K562 (cell line): ENCODE results near the gene TRIM34. TPM values are rescaled to one million over a fixed set of nuclear protein-coding genes. Genes with fewer than 3 reads are reported as not detected.

Experiments used
- ATAC-seq: fragments of 200-7000 bp; cut with Tn5 transposase; 3 replicates; pipeline ENCODE4 v1.9.1; 2020; ENCODE audit warnings: moderate library complexity
- BruUV-seq: library from RNA; stranded (reverse); fragments of 400-500 nt; replicated peaks from 2 replicates; lab custom pipeline; 2021; lab: Mats Ljungman, UMichigan
- CTCF ChIA-PET: fragments of 300-600 bp; formaldehyde crosslinking; extraction: SDS; loops from one replicate; lab custom pipeline; 2021; ENCODE audit warnings: low intra/inter-chr PET ratio; lab: Yijun Ruan, JAX
- POLR2A ChIA-PET: fragments of 300-600, 350-650 bp; sonication (Branson Sonifier 250); formaldehyde crosslinking; extraction: SDS; loops from one replicate; lab custom pipeline; 2021; ENCODE audit warnings: antibody characterized with exemption, inconsistent platforms; lab: Yijun Ruan, JAX
- DNase-seq, 4 experiments: peaks; one replicate each; pipeline versions ENCODE4 v3.0.0 to v3.0.0-alpha.2; 2011 to 2018; ENCODE audit warnings: low spot score in 3 of 4, mixed read lengths in 3 of 4; ENCODE audit errors: extremely low read depth in 1 of 4
- FAIRE-seq: peaks from 2 replicates; lab custom pipeline; 2011; peaks lifted over from hg19 to GRCh38; lab: Jason Lieb, UNC
- H2AFZ ChIP-seq: 2 replicates; pipeline ENCODE4 v1.6.0; 2011; ENCODE audit warnings: low read depth, low read length, control low read depth, inconsistent platforms
- H3K27ac ChIP-seq: fragments of 200-600 bp; 3 replicates; pipeline ENCODE4 v1.8.0; 2011; ENCODE audit warnings: low read depth, mild to moderate bottlenecking, control low read depth, inconsistent platforms, low read length, moderate library complexity, mixed read lengths; ENCODE audit errors: extremely low read depth
- H3K27me3 ChIP-seq, 2 experiments: fragments of 300-600 bp in 1 of 2; 2 replicates in 1 of 2; 3 replicates in 1 of 2; pipeline versions ENCODE4 v1.6.0 to v1.8.0; 2011; ENCODE audit warnings: inconsistent platforms in 2 of 2, low read length in 2 of 2, mild to moderate bottlenecking in 1 of 2, mixed read lengths in 1 of 2, moderate library complexity in 1 of 2; ENCODE audit not compliant: control insufficient read depth in 2 of 2, insufficient read depth in 2 of 2
- H3K36me3 ChIP-seq: fragments of 300-600 bp; 3 replicates; pipeline ENCODE4 v1.8.0; 2011; ENCODE audit warnings: mild to moderate bottlenecking, low read length, inconsistent platforms; ENCODE audit not compliant: control insufficient read depth, insufficient read depth
- H3K4me1 ChIP-seq, 2 experiments: fragments of 200-600 bp in 1 of 2; replicated peaks in 1 of 2; 2 replicates in 1 of 2; 3 replicates in 1 of 2; pipeline versions ENCODE4 v1.5.1 to v1.8.0; 2011; ENCODE audit warnings: inconsistent platforms in 2 of 2, low read length in 2 of 2, mild to moderate bottlenecking in 1 of 2, mixed read lengths in 1 of 2, moderate library complexity in 1 of 2; ENCODE audit not compliant: control insufficient read depth in 2 of 2, insufficient read depth in 2 of 2
- H3K4me2 ChIP-seq: 2 replicates; pipeline ENCODE4 v1.6.1; 2011; ENCODE audit warnings: low read length, control low read depth, inconsistent platforms, mixed read lengths; ENCODE audit not compliant: insufficient read depth
- H3K4me3 ChIP-seq: fragments of 200-600 bp; sonication (generic), shearing (Covaris generic); 2 replicates; pipeline ENCODE4 v1.5.1; 2016; ENCODE audit warnings: control low read depth, inconsistent platforms
- H3K79me2 ChIP-seq: fragments of 200-600 bp; 3 replicates; pipeline ENCODE4 v1.8.0; 2011; ENCODE audit warnings: low read length, inconsistent platforms; ENCODE audit not compliant: control insufficient read depth, insufficient read depth
- H3K9ac ChIP-seq, 2 experiments: 2 replicates each; pipeline versions ENCODE4 v1.6.0 to v1.6.1; 2011; ENCODE audit warnings: low read depth in 2 of 2, low read length in 2 of 2, control low read depth in 1 of 2, inconsistent platforms in 1 of 2, mild to moderate bottlenecking in 1 of 2, mixed read lengths in 1 of 2; ENCODE audit not compliant: insufficient read depth in 1 of 2
- H3K9me1 ChIP-seq: one replicate; pipeline ENCODE4 v1.6.0; 2011; ENCODE audit warnings: inconsistent platforms, mild to moderate bottlenecking, low read length, moderate library complexity; ENCODE audit not compliant: control insufficient read depth, insufficient read depth
- H3K9me3 ChIP-seq: replicated peaks from 2 replicates; pipeline ENCODE4 v1.5.1; 2011; ENCODE audit warnings: low read depth, low read length, inconsistent platforms; ENCODE audit not compliant: control insufficient read depth, insufficient read depth
- H4K20me1 ChIP-seq: replicated peaks from 2 replicates; pipeline ENCODE4 v1.6.1; 2011; ENCODE audit warnings: low read length, inconsistent platforms, mixed read lengths; ENCODE audit not compliant: control insufficient read depth, insufficient read depth
- ELK1 ChIP-seq: sonication (generic); formaldehyde crosslinking; IDR thresholded peaks from 2 replicates; pipeline ENCODE4 v1.8.1; 2022; ENCODE audit warnings: missing genetic modification reagents
- HNRNPLL ChIP-seq: fragments of 200-400 bp; formaldehyde crosslinking; IDR thresholded peaks from 2 replicates; pipeline ENCODE4 v1.6.1; 2017; ENCODE audit warnings: low read length, low read depth, mild to moderate bottlenecking; ENCODE audit not compliant: poor library complexity, severe bottlenecking
- KDM1A ChIP-seq, 2 experiments: fragments of 450-650 bp; IDR thresholded peaks; 2 replicates each; pipeline ENCODE4 v1.6.1; 2016; ENCODE audit warnings: mild to moderate bottlenecking in 2 of 2
- MAFK ChIP-seq: IDR thresholded peaks from 2 replicates; pipeline ENCODE4 v1.6.1; 2011; ENCODE audit warnings: low read length, improper control_type of control experiment
- MCM2 ChIP-seq: fragments of 450-650 bp; IDR thresholded peaks from 2 replicates; pipeline ENCODE4 v1.6.1; 2017; ENCODE audit warnings: low read depth, mild to moderate bottlenecking
- PHB2 ChIP-seq: fragments of 450-650 bp; IDR thresholded peaks from 2 replicates; pipeline ENCODE4 v1.6.1; 2017; ENCODE audit warnings: low read depth
- PRPF4 ChIP-seq: fragments of 200-400 bp; formaldehyde crosslinking; IDR thresholded peaks from one replicate; pipeline ENCODE4 v1.6.1; 2017; ENCODE audit warnings: low read length, low read depth, mild to moderate bottlenecking; ENCODE audit not compliant: insufficient read depth, poor library complexity, severe bottlenecking
- ZBTB17 ChIP-seq: fragments of 450-650 bp; formaldehyde crosslinking; IDR thresholded peaks from 2 replicates; pipeline ENCODE4 v1.4.0; 2020; ENCODE audit warnings: mild to moderate bottlenecking
- ZFX ChIP-seq: sonication (generic); formaldehyde crosslinking; IDR thresholded peaks from 2 replicates; pipeline ENCODE4 v1.8.0; 2022; ENCODE audit warnings: mild to moderate bottlenecking, missing genetic modification reagents, moderate library complexity
- ZNF408 ChIP-seq: fragments of 250-450 bp; sonication (Bioruptor Pico); IDR thresholded peaks from 2 replicates; pipeline ENCODE4 v1.4.0; 2020; ENCODE audit warnings: low read depth, mild to moderate bottlenecking, moderate library complexity
- ZNF584 ChIP-seq: fragments of 200-800 bp; sonication (Bioruptor generic); IDR thresholded peaks from 2 replicates; pipeline ENCODE4 v1.6.1; 2016; ENCODE audit warnings: low read depth, mild to moderate bottlenecking, missing genetic modification characterization, missing compliant biosample characterization
- ZNF780A ChIP-seq: fragments of 250-450 bp; sonication (Bioruptor Pico); IDR thresholded peaks from 2 replicates; pipeline ENCODE4 v1.5.0; 2021; ENCODE audit warnings: mild to moderate bottlenecking
- WGBS: fragments of 100-300 bp; shearing (Covaris generic); methylation state at CpG from one replicate; pipeline ENCODE4 v1.1.6; 2016; ENCODE audit warnings: low coverage, mixed read lengths; ENCODE audit not compliant: insufficient coverage; ENCODE audit errors: missing lambda C conversion rate; 5-methylcytosine and 5-hydroxymethylcytosine counted together
- in situ Hi-C: fragments of 300-500 bp; cut with MboI; formaldehyde crosslinking; loops from 4 replicates; pipeline ENCODE4 v1.15.0; 2018; ENCODE audit warnings: inconsistent platforms, mixed read lengths
- intact Hi-C: fragments of 100-400 bp; cut with micrococcal nuclease; formaldehyde crosslinking; loops from 2 replicates; pipeline ENCODE4 v1.14.2; 2022
- polyA plus RNA-seq, 8 experiments: library from polyadenylated mRNA; depleted of rRNA in 4 of 8; stranded (reverse) in 5 of 8; unstranded in 3 of 8; fragments of >200 nt; fragmentation: Nextera tagmentation in 2 of 8; fragmentation: Illumina TruSeq in 1 of 8; extraction: Ambion mirVana in 2 of 8; extraction: Trizol in 1 of 8; gene quantifications; 2 replicates each; pipeline versions ENCODE4 v1.2.1 to v1.2.3, GENCODE V29; 2011 to 2014; ENCODE audit warnings: inconsistent platforms in 1 of 8, missing spikeins in 1 of 8
- total RNA-seq, 7 experiments: library from RNA; depleted of rRNA in 6 of 7; stranded (reverse); fragments of >200 nt in 6 of 7; fragmentation: Illumina TruSeq in 2 of 7; extraction: Trizol in 2 of 7; gene quantifications; 2 replicates each; pipeline versions ENCODE4 v1.2.1 to v1.2.3, GENCODE V29; 2011 to 2021; ENCODE audit warnings: low replicate concordance in 1 of 7
- TF ChIP-seq, protein P1 (sequence below): sonication (generic); formaldehyde crosslinking; IDR thresholded peaks from 2 replicates; pipeline ENCODE4 v1.8.0; 2022; ENCODE audit warnings: mild to moderate bottlenecking, missing genetic modification reagents

Gene TRIM34
- total and polyA plus RNA-seq, 9 of the 15 experiments (the other 6 are each of a cell fraction or from before 2014, with no cell fraction given): 0.31 to 2.9 (median 1.3) TPM

- POLR2A ChIA-PET: interaction anchor here (1.3 to 1.5 kb wide), 2 partner anchors 20 to 75 kb away, joined by 4 read pairs; no protein-coding TSS in a partner anchor
- intact Hi-C loops: no loop called here
Observed at GRCh38 chr11:5580577-5580976, 44.2 kb upstream of the TRIM34 start, which contains the start of gene OR52B6. OR52B6 (plus strand) TSS chr11:5580877; CDS start chr11:5580877, 0 bp downstream.

More at GRCh38 chr11:5580577-5580976, 44.2 kb upstream of the TRIM34 start, which contains the start of gene OR52B6:
- TF ChIP-seq HNRNPLL (no peak), PHB2 (no peak), KDM1A (IDR thresholded peaks at IDR 0.05) (0 out of 4 replicates have a peak, but pooled peaks of 1 of the 2 experiments have one; percentile 7), MAFK (no peak), ZFX (CRISPR knock-in tag) (0 out of 2 replicates have a peak, but pooled peaks have one; percentile 3), ZNF584 (no peak), MCM2 (no peak), ELK1 (CRISPR knock-in tag) (no peak), ZBTB17 (no peak), PRPF4 (no peak), ZNF408 (no peak), ZNF780A (CRISPR knock-in tag) (no peak)
- TF ChIP-seq, protein P1, sequence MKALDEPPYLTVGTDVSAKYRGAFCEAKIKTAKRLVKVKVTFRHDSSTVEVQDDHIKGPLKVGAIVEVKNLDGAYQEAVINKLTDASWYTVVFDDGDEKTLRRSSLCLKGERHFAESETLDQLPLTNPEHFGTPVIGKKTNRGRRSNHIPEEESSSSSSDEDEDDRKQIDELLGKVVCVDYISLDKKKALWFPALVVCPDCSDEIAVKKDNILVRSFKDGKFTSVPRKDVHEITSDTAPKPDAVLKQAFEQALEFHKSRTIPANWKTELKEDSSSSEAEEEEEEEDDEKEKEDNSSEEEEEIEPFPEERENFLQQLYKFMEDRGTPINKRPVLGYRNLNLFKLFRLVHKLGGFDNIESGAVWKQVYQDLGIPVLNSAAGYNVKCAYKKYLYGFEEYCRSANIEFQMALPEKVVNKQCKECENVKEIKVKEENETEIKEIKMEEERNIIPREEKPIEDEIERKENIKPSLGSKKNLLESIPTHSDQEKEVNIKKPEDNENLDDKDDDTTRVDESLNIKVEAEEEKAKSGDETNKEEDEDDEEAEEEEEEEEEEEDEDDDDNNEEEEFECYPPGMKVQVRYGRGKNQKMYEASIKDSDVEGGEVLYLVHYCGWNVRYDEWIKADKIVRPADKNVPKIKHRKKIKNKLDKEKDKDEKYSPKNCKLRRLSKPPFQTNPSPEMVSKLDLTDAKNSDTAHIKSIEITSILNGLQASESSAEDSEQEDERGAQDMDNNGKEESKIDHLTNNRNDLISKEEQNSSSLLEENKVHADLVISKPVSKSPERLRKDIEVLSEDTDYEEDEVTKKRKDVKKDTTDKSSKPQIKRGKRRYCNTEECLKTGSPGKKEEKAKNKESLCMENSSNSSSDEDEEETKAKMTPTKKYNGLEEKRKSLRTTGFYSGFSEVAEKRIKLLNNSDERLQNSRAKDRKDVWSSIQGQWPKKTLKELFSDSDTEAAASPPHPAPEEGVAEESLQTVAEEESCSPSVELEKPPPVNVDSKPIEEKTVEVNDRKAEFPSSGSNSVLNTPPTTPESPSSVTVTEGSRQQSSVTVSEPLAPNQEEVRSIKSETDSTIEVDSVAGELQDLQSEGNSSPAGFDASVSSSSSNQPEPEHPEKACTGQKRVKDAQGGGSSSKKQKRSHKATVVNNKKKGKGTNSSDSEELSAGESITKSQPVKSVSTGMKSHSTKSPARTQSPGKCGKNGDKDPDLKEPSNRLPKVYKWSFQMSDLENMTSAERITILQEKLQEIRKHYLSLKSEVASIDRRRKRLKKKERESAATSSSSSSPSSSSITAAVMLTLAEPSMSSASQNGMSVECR: no peak
- peak within 1 kb of the TSS; percentile 19; the same call in 1 of the 2 replicates for H3K4me2 ChIP-seq
- no peaks in the 10 kb centered on the region for H3K9me3 ChIP-seq
- CTCF ChIA-PET: no interaction called here
- H2AFZ ChIP-seq: peak within 1 kb of the TSS; percentile 27
- ATAC-seq: peak; percentile 59
- FAIRE-seq: no peak
- H3K36me3 ChIP-seq: no peaks in the 10 kb centered on the region
- H3K27ac ChIP-seq: no peak within 1 kb of the TSS
- WGBS: 50% methylated on average over 8 of the region's 8 CpGs
- no peak for DNase-seq
- no peak within 1 kb of the TSS for H3K4me3 ChIP-seq
- H3K4me1 ChIP-seq: peaks cover 11 to 13% of the 10 kb centered on the region in 2 experiments; a peak in 2 of 5 replicates
- H3K9me1 ChIP-seq: no peaks in the 10 kb centered on the region
- BruUV-seq: no TSS peak
- no peaks in the 10 kb centered on the region for H4K20me1 ChIP-seq
- H3K9ac ChIP-seq: no peak within 1 kb of the TSS
- no peaks in the 10 kb centered on the region for H3K27me3 ChIP-seq
- in situ Hi-C loops: no loop called here
- H3K79me2 ChIP-seq: no peaks in the 10 kb centered on the region
